ENCODE data around the gene CTDSPL.
"Not testable (repeated sequence)": the region's sequence is repeated elsewhere in the genome, so short reads cannot be mapped to it uniquely, and the experiment has no call there.

The CTDSPL gene

DNA sequence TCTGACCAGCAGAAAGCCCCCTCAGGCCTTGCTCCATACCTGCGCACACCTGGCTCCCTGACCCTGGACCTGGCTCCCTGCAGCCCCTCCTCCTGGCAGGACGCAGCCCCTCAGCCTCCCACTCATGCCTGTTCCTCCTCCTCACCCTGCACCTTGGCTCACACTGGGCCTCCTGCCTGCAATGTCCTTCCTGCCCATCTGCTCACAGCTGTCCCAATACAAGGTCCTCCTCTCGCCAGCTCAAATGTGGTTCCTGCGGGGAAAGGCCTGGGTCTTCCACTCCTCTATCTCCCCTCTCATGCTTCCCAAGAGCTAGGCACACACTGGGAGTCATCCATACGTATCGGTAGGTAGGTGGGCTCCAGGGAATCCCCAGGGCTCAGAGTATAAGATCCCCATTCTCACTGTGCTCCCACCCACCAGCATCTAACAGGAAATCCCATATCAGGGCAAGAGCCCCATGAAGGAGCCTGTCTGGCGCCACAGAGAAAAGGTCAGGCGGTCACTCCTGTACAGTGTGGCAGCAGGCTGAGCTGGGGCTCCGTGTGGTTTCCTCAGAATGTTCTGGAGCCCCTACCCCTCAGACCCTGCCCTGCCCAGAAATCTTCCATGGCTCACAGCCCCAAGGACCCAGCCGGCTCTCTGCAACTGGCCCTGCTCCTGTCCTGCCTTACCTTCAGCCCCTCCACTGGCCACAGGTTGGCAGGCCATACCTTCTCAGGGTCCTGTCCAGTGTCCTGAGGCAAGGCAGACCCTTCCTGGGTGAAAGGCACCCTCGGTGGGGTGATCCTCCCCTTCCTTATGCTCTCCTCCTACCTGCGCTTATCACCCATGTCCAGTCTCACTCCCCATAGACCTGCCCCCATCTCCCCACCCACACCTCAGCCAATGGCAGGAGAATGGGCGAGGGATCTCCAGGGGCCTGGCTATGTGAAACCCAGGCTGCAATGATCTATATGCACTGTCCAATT lies 156.9 kb downstream of the CTDSPL start:
- DNase-seq (ENCODE audit: low read depth), result no peak

DNA sequence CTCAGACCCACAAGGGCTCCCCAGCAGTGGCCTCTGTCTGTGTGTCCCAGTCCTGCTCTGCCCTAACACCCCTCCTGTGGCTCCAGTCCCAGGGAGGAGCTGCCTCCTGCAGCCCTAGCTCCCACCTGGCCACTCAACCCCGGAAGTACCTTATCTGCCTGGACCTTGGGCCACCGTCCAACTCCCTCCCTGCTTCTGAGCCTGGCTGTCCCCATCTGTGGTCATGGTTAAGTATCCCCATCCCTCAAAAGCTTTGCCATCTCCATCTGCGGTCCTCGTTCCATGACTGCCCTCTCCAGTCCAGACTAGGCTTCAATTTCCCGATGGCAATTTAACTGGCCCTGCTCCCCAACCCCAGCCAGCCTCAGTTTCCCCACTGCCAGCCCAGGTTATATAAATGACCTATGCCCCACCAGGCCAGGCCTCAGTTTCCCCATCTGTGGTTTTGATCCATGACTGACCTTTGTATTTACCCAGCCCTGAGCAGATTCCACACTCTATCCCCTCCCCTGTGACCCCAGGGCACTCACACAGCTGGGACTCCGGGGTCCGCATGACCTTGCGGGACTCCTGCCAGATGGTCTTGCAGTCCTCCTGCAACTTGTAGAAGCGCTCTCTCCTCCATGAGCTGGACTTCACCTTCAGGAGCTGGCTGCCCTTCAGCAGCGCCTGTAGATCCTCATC lies 158.1 kb downstream of the CTDSPL start:
- DNase-seq (ENCODE audit: low read depth), result no peak

DNA sequence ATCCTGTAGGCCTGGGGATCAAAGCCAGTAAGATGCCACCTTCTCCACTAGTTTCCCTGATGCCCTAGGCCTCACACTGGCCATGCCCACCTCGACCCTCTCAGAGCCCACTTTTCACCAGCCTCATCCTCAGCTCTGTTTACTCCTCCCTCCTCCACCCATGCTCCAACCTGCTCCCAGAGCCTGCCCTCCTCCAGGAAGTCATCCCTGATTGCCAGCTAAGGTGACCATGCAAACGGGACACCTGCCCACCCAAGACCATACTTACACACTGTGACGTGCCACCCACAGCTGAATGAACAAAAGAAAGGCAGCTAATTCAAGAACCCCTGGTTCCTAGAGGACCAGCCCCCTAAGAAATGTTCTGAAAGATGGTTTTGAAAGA lies 158.7 kb downstream of the CTDSPL start:
- no peak for DNase-seq (ENCODE audit: low read depth)

DNA sequence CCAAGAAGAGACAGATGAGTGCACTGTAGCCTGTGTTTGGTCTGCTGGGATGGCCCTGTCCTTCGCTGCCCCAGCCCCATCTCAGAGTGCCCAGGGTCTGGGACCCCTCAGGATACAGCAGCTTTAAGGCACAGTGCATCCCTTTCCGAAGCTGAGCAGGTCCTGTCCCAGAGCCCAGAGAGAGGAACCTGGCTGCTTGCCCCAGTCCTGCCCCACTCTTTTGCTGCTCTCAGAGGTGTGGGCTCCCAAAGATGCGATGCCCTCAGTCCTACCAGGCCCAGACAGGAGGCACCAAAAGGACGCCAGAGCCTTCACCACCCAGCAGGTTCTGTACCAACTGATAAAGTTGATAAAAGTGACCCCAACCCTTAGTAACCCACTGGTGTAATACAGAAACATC lies 159.5 kb downstream of the CTDSPL start:
- no peak for DNase-seq (ENCODE audit: low read depth)

DNA sequence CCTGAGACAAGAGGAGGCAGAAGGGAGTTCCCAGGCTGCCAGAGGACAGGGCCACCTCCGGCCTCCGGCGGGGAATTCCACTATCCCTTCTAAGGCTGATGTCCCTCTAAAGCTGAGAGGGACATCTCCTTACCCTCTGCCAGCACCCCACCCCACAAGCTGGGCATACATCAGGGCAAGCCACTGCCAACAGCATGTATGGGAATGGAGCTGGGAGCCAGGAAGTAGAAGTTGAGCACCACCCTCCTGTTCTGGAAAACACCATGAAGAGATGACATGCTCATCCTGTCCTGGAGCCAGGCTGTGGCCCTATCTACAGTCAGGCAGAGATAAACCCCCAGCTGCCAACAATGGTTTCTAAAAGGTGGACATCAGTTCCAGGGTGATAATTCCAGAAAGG lies 160.6 kb downstream of the CTDSPL start:
- no peak for DNase-seq (ENCODE audit: low read depth)

DNA sequence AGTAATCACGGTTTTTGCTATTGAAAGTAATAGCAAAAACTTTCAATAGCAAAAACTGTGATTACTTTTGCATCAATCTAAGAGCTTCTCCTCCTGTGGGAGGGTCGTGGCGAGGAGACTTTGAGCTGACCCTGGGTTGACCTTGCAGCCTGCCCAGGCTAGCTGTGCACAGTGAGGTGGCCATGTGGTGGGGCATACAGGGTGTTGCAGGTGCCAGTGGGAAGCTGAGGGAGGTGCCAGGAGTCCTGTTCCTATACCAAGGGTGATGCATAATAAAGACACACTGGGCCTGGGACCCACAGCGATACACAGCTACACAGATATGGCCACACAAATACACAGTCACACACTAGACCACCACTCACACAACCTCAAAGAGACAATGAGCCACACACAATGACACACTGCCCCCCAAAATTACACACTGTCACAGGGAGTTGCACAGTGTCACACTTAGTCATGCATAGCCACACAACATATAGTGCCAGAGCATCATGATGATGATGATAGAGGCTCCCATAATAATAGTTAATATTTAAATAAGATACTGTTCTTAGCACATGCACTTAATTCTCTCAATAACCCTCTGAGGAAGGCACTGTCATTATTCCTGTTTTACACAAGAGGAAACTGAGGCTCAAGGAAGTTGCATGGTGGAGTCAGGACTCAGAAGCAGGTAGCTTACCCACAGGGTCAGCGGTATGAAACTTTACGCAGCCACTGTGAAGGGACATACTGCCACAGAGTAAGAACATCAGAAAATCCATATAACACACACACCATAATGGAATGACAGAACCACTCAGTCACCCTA lies 161.4 kb downstream of the CTDSPL start:
- no peak for DNase-seq (ENCODE audit: low read depth)

DNA sequence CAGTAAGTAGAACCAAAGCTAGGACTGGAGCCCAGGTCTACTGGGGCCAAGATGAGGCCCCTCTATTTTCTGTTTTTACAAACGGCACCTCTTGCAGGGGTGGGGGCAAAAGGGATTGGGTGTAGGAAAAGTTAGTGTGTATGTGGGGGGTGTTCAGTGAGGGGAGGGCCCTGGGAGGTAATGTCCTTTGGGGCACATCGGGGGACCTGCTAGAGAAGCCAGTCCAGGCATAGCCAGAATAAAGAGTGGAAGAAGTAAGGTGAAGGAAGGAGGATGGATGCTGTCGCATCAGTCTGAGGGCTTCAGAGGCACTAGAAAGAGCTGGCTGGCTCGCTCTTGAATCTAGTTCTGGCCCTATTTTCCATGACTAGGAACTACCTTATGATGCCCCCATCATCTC lies 165.2 kb downstream of the CTDSPL start:
- no peak for DNase-seq (ENCODE audit: low read depth)

DNA sequence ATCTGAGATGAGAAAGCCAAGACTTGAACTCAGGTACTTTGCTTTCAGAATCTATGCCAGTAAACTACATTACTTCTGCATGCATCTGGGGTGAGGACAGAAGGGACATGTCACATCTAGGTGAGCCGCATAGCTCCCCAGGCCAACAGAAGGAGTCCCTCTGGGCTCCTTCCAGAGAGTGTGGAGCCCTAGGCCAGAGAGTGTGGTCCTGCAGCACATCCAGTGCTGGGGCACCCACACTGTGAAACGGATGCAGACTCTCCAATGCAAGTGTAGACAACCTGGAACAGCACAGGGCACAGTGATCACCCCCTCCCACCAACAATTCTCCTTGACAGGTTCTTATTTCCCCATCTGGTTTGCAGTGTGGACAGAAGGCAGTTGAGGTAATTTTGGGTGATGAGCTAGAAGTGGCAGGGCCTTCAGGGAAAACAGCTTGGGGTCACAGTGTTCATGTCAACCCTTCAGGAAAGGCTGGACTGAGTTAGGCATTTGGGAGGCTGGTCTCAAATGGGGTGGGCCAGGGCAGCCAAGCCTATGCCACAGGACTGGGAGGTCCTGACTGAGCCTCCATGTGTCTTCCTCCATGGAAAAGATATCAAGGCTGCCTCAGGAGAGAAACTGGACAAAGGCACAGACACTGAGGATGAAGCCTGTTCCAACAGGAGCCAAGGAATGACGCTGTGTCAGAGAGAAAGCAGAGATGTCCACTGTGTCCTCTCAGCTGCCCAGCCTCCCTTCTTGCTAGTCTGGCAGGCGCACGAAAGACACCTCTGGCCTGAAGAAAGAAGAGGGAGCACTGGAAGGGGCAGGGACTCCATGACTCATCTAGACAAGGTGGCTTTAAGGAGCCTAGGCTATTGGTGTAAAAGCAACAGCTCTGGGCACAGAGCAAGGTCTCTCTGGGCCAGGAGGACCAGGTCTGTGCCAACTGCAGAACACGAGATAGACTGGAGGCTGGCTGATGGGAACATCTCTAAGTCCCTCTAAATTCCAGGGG lies 166.1 kb downstream of the CTDSPL start:
- DNase-seq (ENCODE audit: low read depth), result no peak

DNA sequence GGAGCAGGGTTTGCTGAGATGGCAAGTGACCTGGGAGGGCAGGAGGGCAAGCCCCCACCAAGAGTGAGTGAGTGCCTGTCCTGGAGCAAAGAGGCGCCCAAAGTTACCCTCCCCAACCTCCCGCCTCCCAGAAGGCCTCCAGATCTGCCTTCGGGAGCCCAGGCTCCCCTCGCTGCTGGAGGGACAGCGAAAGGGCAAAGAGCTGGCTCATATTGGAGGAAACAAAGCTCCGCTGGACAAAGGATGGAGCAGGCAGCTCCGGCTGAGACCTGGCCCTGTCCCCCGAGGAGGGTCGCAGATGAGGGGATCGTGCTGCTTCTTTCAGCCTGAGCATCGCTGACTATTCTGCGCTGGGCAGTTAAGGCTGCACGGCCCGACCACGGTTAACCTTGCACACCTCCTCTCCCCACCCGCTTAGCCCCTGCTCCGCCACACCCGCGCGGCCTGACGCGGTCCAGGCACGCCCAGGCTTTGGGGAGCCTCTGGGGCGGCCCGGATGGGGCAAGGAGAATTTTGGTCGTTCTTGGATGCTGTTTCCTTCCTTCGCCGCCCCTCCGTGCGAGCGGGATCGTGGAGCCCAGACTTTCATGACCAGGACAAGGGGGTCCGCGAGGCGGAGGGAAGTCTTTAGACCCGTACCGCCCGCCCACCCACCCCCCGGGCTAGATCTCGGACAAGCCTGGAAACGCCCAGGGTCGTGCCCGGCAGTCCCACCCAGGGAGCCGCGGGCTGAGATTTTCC lies 167.1 kb downstream of the CTDSPL start:
- DNase-seq (ENCODE audit: low read depth), result no peak

DNA sequence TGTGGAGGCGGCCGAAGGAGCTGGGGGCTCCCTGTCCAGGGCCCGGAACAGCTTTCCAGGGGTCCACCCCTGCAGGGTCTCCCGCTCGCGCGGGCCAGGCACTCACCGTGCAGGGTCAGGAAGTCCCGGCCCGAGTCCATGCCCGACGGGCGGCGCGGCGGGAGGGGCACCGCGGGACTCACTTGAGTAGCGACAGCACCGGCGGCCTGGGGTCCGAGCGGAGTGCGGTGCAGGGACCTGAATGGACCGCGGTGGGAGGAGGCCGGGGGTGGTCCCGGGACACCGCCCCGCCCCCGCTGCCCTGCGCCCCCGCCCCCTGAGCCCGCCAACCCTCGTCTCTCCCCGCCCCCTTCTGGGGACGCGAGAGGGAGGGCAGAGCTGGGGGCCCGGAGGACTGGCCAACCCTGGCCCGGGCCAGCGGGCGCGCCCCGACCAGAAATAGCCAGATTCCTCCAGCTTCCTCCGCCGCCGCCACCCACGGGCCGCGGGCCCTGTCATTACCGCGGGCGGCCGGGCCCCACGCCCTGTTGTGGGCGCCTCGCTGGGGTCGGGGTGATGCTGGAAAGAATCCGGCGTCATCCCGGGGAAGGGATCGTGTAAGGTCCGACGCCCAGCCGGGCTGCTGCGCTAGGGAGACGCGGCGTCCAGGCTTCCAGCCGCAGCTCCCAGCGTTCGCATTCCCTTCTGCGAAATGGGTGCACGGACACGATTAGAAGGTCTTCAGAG lies 167.9 kb downstream of the CTDSPL start, which contains the start of gene PLCD1:
PLCD1 (minus strand) TSS at position 243 of the 726 bp plus-strand sequence; CDS start at position 140, 103 bp downstream.
- DNase-seq (ENCODE audit: low read depth), result peak; percentile 83

DNA sequence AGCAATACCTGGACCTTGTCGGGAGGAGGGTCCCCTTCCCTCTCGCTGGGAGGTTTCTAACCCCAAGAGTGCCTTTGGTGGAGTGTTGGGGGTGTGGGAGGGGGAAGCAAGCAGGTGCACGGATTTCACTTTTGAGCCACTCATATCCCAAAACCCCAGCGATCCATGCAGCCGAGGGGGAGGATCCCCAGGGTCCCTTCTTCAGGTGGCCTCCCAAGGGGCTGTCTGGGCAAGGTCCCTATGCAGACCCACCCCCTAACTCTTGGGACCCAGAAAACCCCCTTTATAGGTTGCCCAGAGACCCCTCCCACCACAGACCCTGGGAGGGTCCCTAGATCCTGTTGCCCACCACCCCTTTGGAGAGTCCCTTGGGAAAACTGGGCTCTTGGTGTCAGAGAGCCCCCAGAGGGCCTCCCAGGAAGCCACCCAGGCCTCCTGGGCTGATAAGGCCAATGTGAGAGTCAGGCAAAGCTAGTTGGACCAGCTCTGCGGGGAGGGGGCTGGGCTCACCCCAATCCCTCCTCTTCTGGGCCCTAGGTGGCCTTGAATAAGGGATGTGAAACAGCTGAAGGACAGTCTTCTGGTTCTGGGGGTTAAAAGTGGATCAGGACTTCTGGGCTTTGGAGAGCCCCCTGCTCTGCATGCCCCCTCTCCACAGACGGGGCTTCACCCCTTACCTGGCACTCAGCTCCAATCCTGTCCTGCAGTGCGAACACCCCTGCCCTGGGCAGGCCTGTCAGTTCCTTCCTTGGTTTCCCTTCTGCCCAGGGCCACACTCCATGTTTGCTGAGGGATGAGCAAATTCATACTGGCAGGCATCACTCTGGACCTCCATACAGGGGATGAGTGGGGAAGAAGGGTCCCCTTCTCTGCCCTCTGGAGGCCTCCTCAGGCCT lies 168.7 kb downstream of the CTDSPL start:
- DNase-seq (ENCODE audit: low read depth), result no peak

DNA sequence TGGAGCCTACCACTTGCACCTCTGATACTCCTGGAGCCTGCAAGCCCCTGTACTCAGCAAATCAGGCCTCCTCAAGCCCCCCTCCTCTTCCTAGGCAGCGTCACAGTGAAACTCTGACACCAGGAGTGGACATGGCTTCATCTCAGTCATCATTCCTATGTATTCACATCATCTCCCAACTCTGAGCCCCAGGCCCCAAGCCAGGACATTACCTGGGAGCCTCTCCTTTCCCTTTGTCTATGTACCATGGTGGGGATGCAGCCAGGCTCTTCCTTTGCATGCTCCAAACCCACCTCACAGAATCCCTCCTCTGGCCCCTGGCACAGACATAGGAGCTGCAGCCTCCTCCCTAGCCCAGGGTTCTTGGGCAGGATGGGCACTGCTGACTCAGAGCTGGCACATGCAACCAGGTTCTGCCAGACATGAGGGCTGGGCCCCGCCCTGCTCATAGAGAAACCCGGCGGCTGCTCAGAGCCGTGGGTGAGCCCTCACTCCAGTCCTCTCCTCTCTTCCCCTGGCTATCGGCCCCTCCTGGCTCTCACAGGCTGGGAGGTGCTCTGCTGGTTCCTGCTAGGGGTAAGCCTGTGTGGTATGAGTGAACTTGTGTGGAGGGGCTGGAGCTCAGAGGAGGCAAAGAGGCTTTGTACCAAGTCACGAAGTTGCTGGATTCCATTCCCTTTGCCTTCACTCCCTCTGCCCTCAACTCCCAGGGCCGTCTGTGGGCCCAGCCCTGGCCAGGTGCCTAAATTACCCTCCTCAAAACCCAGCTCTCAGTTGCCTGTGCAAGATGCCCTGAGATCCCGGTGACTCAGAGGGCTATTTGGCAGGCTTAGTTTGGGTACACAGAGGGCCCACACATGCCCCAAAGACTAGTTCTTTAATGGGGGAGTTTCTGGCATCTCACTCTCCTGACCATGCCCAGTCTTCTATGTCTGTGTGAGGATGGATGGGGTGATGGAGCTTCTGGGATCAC lies 169.6 kb downstream of the CTDSPL start:
- DNase-seq (ENCODE audit: low read depth), result peak; percentile 71

DNA sequence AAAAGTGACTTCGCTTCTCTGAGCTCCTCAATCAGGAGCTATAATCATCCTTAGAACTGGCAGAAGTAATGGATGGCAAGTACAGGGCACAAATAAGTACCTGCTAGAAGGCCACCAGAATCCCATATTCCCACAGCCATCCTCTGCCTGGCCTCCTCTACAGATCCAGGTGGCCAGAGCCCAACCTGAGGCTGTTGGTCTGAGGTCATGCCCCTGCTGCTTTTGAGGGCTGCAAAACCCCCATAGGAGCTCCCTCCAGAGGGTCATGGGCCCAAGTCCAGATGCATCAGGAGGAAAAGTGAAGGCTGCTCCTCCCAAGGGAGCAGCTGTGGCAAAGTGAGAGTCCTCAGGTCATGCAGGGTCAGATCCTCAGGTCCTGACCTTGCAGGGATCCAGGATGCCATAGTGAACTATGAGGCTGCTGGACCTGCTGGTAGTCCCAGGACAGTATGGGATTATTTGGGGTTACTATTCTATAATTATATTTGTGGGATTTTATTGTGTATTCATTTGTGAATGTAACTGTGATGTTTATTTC lies 170.7 kb downstream of the CTDSPL start:
- DNase-seq (ENCODE audit: low read depth), result no peak

DNA sequence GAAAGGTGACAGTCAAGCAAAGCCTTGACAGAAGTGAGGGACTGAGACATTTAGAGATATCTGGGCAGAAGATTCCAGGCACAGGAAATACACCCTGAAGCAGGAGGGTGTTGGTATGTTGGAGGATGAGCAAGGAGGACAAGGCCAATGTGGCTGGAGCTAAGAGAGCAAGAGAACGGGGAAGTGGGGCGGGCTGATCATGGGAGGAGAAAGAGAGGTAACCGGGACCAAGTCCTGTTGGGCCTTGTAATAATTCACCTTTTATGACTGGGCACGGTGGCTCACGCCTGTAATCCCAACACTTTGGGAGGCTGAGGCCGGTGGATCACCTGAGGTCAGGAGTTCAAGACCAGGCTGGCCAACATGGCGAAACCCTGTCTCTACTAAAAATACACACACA lies 171.9 kb downstream of the CTDSPL start:
- not testable (repeated sequence) for DNase-seq (ENCODE audit: low read depth)

Data from fibroblast of gingiva (primary cell).